DOHH2 (cell line): ENCODE results near the gene TRIM24.

Experiments used
- H3F3A ChIP-seq: fragments of 200-600 bp; sonication (generic), shearing (Covaris generic); 2 replicates; pipeline ENCODE4 v1.6.0; 2016; ENCODE audit warnings: antibody characterized with exemption, mild to moderate bottlenecking; ENCODE audit not compliant: control insufficient read depth, insufficient read depth
- H3K27ac ChIP-seq: fragments of 200-600 bp; sonication (generic); 2 replicates; pipeline ENCODE4 v1.5.1; 2014; ENCODE audit warnings: low read depth, mild to moderate bottlenecking, low read length, moderate library complexity
- H3K27me3 ChIP-seq: fragments of 200-600 bp; sonication (generic); 2 replicates; pipeline ENCODE4 v1.6.1; 2014; ENCODE audit warnings: mild to moderate bottlenecking, low read length, mixed read lengths; ENCODE audit not compliant: control insufficient read depth
- H3K36me3 ChIP-seq: fragments of 200-600 bp; sonication (generic); 2 replicates; pipeline ENCODE4 v1.6.1; 2014; ENCODE audit warnings: mild to moderate bottlenecking, low read length, moderate library complexity, mixed read lengths; ENCODE audit not compliant: control insufficient read depth
- H3K4me1 ChIP-seq: fragments of 200-600 bp; sonication (generic); 2 replicates; pipeline ENCODE4 v1.6.1; 2014; ENCODE audit warnings: mild to moderate bottlenecking, low read length, mixed read lengths; ENCODE audit not compliant: control insufficient read depth
- H3K4me2 ChIP-seq: fragments of 200-600 bp; sonication (generic); 2 replicates; pipeline ENCODE4 v1.6.0; 2014; ENCODE audit warnings: mild to moderate bottlenecking, low read length, moderate library complexity
- H3K4me3 ChIP-seq: fragments of 200-600 bp; sonication (generic); 2 replicates; pipeline ENCODE4 v1.5.1; 2014; ENCODE audit warnings: mild to moderate bottlenecking, low read length, mixed read lengths
- H3K79me2 ChIP-seq: fragments of 200-600 bp; sonication (generic); 2 replicates; pipeline ENCODE4 v1.6.1; 2014; ENCODE audit warnings: mild to moderate bottlenecking, low read length, mixed read lengths; ENCODE audit not compliant: control insufficient read depth
- H3K9me2 ChIP-seq: fragments of 200-600 bp; sonication (generic); replicated peaks from 2 replicates; pipeline ENCODE4 v1.6.1; 2014; ENCODE audit warnings: mild to moderate bottlenecking, low read length, mixed read lengths; ENCODE audit not compliant: control insufficient read depth
- H3K9me3 ChIP-seq: fragments of 200-600 bp; sonication (generic); 2 replicates; pipeline ENCODE4 v1.6.1; 2014; ENCODE audit warnings: antibody characterized with exemption, low read length, mixed read lengths; ENCODE audit not compliant: control insufficient read depth, insufficient read depth
- H4K20me1 ChIP-seq: fragments of 200-600 bp; sonication (generic); 2 replicates; pipeline ENCODE4 v1.6.0; 2014; ENCODE audit warnings: low read depth, mild to moderate bottlenecking, antibody characterized with exemption, low read length, moderate library complexity; ENCODE audit not compliant: control insufficient read depth, insufficient read depth
- EZH2phosphoT487 ChIP-seq: fragments of 200-600 bp; sonication (generic); IDR thresholded peaks from 2 replicates; pipeline ENCODE4 v1.6.1; 2017; ENCODE audit warnings: borderline replicate concordance, mild to moderate bottlenecking, antibody characterized with exemption, low read length, moderate library complexity, mixed read lengths
- TF ChIP-seq, protein P1 (sequence below): fragments of 200-600 bp; sonication (generic); IDR thresholded peaks from one replicate; pipeline ENCODE4 v1.5.1; 2014; ENCODE audit warnings: antibody characterized with exemption, mild to moderate bottlenecking, low read depth, low read length; ENCODE audit not compliant: poor library complexity, severe bottlenecking

Gene TRIM24

DNA sequence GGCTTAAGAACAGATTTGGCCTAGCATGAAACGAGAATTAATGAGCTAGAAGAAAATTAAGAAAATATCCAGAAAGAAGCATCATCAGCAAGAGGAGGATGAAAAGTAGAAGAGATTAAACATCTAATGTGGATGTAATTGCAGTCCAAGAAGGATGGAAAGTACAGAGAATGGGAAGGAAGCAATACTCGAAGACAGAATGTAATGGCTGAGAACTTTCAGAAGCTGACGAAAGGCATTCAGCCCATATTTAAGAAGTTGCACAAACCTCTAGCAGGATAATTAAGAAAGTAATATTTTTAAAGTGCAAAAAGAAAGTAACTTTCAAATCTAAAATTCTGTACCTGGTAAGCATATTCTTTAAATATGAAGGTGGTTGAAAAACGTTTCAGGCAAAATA lies 60.7 kb downstream of the TRIM24 start:
- Histone ChIP-seq H3K9me3 (peaks cover 2% of the 10 kb centered on the region; the same call in 1 of the 2 replicates), H3F3A (peaks cover 6% of the 10 kb centered on the region; the same call in 1 of the 2 replicates), H3K9me2 (no peaks in the 10 kb centered on the region), H3K27me3 (no peaks in the 10 kb centered on the region), H3K27ac (no peak overlapping the region), H3K4me2 (no peak overlapping the region), H3K4me3 (no peak overlapping the region), H3K79me2 (no peaks in the 10 kb centered on the region), H3K36me3 (peaks cover 69% of the 10 kb centered on the region), H4K20me1 (no peaks in the 10 kb centered on the region), H3K4me1 (no peaks in the 10 kb centered on the region)
- TF ChIP-seq, protein P1, sequence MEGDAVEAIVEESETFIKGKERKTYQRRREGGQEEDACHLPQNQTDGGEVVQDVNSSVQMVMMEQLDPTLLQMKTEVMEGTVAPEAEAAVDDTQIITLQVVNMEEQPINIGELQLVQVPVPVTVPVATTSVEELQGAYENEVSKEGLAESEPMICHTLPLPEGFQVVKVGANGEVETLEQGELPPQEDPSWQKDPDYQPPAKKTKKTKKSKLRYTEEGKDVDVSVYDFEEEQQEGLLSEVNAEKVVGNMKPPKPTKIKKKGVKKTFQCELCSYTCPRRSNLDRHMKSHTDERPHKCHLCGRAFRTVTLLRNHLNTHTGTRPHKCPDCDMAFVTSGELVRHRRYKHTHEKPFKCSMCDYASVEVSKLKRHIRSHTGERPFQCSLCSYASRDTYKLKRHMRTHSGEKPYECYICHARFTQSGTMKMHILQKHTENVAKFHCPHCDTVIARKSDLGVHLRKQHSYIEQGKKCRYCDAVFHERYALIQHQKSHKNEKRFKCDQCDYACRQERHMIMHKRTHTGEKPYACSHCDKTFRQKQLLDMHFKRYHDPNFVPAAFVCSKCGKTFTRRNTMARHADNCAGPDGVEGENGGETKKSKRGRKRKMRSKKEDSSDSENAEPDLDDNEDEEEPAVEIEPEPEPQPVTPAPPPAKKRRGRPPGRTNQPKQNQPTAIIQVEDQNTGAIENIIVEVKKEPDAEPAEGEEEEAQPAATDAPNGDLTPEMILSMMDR: no peak
- no peak for TF ChIP-seq EZH2phosphoT487

DNA sequence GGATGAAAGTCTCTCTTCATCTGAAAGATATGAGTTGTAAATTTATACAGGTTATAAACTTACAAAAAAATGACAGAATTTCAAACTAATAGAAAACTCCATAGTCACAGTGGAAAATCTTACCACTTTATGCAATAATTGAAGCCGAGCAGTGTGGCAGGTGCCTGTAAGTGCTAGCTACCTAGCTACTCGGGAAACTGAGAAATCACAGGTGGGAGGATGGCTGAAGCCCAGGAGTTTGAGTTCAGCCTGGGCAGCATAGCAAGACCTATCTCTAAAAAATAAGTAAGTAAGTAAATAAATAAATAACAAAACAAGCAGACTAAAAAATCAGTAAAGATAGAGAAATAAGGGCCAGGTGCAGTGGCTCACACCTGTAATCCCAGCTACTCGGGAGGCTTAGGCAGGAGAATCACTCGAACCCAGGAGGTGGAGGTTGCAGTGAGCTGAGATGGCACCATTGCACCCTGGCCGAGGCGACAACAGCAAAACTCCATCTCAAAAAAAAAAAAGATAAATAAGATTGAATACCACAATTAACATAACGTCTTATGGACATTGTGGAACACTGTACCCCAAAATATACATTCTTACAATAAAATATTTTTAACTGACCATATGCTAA lies 61.9 kb downstream of the TRIM24 start:
- TF ChIP-seq, protein P1: no peak
- no peak for TF ChIP-seq EZH2phosphoT487
- H3K4me2 ChIP-seq: no peak overlapping the region
- H3K79me2 ChIP-seq: no peaks in the 10 kb centered on the region
- no peaks in the 10 kb centered on the region for H4K20me1 ChIP-seq
- H3K27ac ChIP-seq: no peak overlapping the region
- peaks cover 6% of the 10 kb centered on the region; the same call in 1 of the 2 replicates for H3F3A ChIP-seq
- peaks cover 71% of the 10 kb centered on the region for H3K36me3 ChIP-seq
- no peak overlapping the region for H3K4me3 ChIP-seq
- H3K9me3 ChIP-seq: peaks cover 5% of the 10 kb centered on the region; the same call in 1 of the 2 replicates
- H3K4me1 ChIP-seq: no peaks in the 10 kb centered on the region
- no peaks in the 10 kb centered on the region for H3K9me2 ChIP-seq
- H3K27me3 ChIP-seq: no peaks in the 10 kb centered on the region

DNA sequence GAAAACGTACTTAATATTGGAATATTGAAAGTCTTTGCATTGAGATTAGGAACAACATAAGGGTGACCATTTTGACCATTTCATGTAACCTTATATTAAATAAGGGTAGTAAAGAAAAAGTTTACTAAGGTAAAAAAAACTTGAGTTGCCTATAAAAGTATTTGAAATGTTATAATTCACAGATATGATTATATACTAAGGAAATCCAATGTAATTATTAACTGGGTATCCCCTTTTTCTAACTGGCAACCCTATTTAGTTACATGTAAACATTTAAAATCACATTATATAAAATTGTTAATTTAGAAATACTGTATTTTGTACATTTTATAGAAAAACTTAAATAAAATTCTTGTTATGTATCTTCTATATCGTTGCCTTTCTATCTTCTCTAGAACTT lies 64.2 kb downstream of the TRIM24 start:
- Histone ChIP-seq H3K36me3 (peaks cover 63% of the 10 kb centered on the region), H3K9me2 (no peaks in the 10 kb centered on the region), H3K27ac (no peak overlapping the region), H3K79me2 (no peaks in the 10 kb centered on the region), H3K9me3 (peaks cover 16% of the 10 kb centered on the region), H3F3A (peaks cover 6% of the 10 kb centered on the region; the same call in 1 of the 2 replicates), H3K4me3 (no peak overlapping the region), H3K27me3 (no peaks in the 10 kb centered on the region), H3K4me1 (no peaks in the 10 kb centered on the region), H3K4me2 (no peak overlapping the region), H4K20me1 (no peaks in the 10 kb centered on the region)
- no peak for TF ChIP-seq EZH2phosphoT487
- TF ChIP-seq, protein P1: no peak
